Tibial nerve (tissue), 4 donors: ENCODE results near the gene OTUD7B.

ENCODE experiments used
- CTCF ChIP-seq, 5 experiments: fragments of 200-600 bp in 3 of 5; fragments of 450-650 bp in 2 of 5; sonication (generic) in 3 of 5; IDR thresholded peaks; one replicate each; pipeline ENCODE4 v1.5.1; 2016 to 2019; ENCODE audit warnings: antibody characterized with exemption in 5 of 5, mild to moderate bottlenecking in 3 of 5, moderate library complexity in 2 of 5
- EP300 ChIP-seq, 2 donors: sonication (generic); formaldehyde crosslinking; IDR thresholded peaks; one replicate each; pipeline ENCODE4 v1.6.1; 2017; ENCODE audit warnings: antibody characterized with exemption in 2 of 2, mild to moderate bottlenecking in 1 of 2
- POLR2A ChIP-seq, 2 donors: fragments of 450-650 bp; IDR thresholded peaks; one replicate each; pipeline ENCODE4 v1.6.1; 2017; ENCODE audit warnings: antibody characterized with exemption in 2 of 2, mild to moderate bottlenecking in 2 of 2, moderate library complexity in 2 of 2

DNA sequence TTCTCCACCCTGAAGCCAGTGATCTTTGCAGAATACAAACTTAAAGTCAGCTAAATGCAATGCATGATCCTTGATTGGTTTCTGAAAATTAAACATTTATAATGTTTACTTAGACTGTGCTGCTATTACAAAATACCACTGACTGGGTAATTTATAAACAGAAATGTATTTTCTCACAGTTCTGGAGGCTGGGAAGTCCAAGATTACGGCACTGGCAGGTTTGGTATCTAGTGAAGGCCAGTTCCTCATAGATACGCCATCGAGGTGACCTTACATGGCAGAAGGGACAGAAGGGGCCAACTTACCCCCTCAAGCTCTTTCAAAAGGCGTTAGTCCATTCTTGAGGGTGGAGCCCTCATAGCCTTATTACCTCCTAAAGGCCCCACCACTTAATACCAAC is 114.0 kb downstream of the OTUD7B start:
- TF ChIP-seq CTCF (IDR thresholded peaks at IDR 0.05) (no peak), EP300 (IDR thresholded peaks at IDR 0.05) (no peak), POLR2A (IDR thresholded peaks at IDR 0.05) (no peak)
